Thyroid gland (tissue), 4 donors: Measurements from ENCODE around the gene ADGRD1.

Experiments
- CTCF ChIP-seq, 6 experiments: fragments of 200-600 bp in 3 of 6; fragments of 450-650 bp in 3 of 6; sonication (generic) in 3 of 6; IDR thresholded peaks; one replicate each; pipeline ENCODE4 v1.5.1; 2016 to 2019; ENCODE audit warnings: antibody characterized with exemption in 6 of 6, mild to moderate bottlenecking in 2 of 6, inconsistent platforms in 1 of 6, moderate library complexity in 1 of 6
- POLR2A ChIP-seq, 2 donors: fragments of 450-650 bp; IDR thresholded peaks; one replicate each; pipeline ENCODE4 v1.6.1; 2017; ENCODE audit warnings: antibody characterized with exemption in 2 of 2, mild to moderate bottlenecking in 2 of 2, moderate library complexity in 1 of 2

- TF ChIP-seq CTCF (IDR thresholded peaks at IDR 0.05), result no peak
- TF ChIP-seq POLR2A (IDR thresholded peaks at IDR 0.05), result no peak
These were observed 152.7 kb downstream of the ADGRD1 start for GRCh38 chr12:131106349-131106941.
